ENCODE results near the gene ANGPTL5. TPM values are rescaled to one million over a fixed set of nuclear protein-coding genes. Genes with fewer than 3 reads are reported as not detected.

Gene ANGPTL5
- polyA plus RNA-seq, 3 donors = not detected

DNA sequence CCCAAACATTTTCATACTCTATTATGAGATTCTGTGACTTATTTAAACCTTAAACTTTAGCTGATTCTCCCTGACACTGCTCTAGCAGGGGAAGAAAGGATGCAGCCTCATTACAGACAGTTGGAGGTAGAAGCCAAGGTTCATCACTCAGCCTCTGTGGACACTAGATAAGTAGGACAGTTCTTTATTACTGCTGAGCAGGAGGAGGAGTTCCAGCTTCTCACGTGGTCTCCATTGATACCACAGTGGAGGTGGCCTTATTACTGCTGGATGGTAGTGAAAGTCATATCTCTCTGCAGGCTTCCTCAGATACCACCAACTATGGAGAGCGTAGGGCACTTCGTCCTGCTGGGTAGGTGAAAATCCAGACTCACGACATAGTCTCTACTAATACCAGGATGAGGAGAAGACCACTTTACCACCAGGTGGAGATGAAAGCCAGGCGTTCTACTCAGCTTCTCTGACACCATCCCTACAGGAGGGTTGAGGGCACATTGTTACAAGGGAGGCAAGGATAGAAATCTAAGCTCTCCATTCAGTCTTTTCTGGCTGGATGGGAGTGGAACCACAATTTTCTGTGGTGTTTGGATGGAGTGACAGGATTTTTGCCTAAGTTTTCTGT, 13.1 kb upstream of the ANGPTL5 start:
- no peak overlapping the region for H3K27ac Mint-ChIP-seq

DNA sequence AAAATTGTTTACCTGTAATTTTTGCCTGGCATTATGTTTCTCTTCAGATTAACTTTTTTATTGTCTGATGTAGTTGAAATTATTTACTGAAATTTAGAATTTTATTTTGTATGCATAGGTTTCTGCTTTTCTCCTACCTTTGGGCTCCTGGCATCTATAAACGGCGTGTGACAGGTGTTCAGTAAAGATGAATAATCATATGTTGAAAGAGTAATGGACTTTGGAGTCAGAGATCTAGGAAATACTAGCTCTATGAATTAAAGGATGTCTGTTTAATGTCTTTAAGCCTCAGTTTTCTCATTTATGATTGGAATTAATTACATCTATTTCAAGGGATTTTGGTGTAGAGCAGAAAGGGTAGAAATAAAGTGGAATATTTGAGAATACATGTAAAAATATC, 7.2 kb upstream of the ANGPTL5 start:
- TF ChIP-seq, protein P1, sequence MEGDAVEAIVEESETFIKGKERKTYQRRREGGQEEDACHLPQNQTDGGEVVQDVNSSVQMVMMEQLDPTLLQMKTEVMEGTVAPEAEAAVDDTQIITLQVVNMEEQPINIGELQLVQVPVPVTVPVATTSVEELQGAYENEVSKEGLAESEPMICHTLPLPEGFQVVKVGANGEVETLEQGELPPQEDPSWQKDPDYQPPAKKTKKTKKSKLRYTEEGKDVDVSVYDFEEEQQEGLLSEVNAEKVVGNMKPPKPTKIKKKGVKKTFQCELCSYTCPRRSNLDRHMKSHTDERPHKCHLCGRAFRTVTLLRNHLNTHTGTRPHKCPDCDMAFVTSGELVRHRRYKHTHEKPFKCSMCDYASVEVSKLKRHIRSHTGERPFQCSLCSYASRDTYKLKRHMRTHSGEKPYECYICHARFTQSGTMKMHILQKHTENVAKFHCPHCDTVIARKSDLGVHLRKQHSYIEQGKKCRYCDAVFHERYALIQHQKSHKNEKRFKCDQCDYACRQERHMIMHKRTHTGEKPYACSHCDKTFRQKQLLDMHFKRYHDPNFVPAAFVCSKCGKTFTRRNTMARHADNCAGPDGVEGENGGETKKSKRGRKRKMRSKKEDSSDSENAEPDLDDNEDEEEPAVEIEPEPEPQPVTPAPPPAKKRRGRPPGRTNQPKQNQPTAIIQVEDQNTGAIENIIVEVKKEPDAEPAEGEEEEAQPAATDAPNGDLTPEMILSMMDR (IDR thresholded peaks at IDR 0.05) = no peak
- H3K4me1 Mint-ChIP-seq = no peaks in the 10 kb centered on the region
- no peak overlapping the region for H3K27ac ChIP-seq (ENCODE audit: low read depth in 1 of 2, low read length in 2 of 2)

More for the DNA sequence above, 13.1 kb upstream of the ANGPTL5 start:
- Mint-ChIP-seq H3K4me3 (no peak overlapping the region), H3K27me3 (ENCODE audit: low read depth in 3 of 3) (no peaks in the 10 kb centered on the region), H3K9me3 (peaks cover 0 to 7% (median 1%) of the 10 kb centered on the region in 7 donors), H3K4me1 (no peaks in the 10 kb centered on the region), H3K36me3 (no peaks in the 10 kb centered on the region)
- Histone ChIP-seq H3K36me3 (replicated peaks in 1 of 2; ENCODE audit: control insufficient read depth in 1 of 2, insufficient read depth in 2 of 2, low read length in 2 of 2) (no peaks in the 10 kb centered on the region), H3K27me3 (ENCODE audit: control insufficient read depth in 2 of 2, insufficient read depth in 2 of 2, low read length in 2 of 2) (no peaks in the 10 kb centered on the region), H3K9me3 (replicated peaks in 1 of 2; ENCODE audit: control insufficient read depth in 1 of 2, insufficient read depth in 1 of 2, low read length in 2 of 2) (no peaks in the 10 kb centered on the region), H3K79me2 (ENCODE audit: insufficient read depth, low read length) (no peaks in the 10 kb centered on the region), H3K9ac (ENCODE audit: insufficient read depth, low read length, poor library complexity, severe bottlenecking) (no peak overlapping the region), H4K20me1 (ENCODE audit: insufficient read depth, low read length) (no peaks in the 10 kb centered on the region), H3K4me2 (replicated peaks; ENCODE audit: extremely low read depth, low read length, poor library complexity, severe bottlenecking) (no peak overlapping the region), H3K4me1 (ENCODE audit: control insufficient read depth in 1 of 2, insufficient read depth in 2 of 2, low read length in 2 of 2) (no peaks in the 10 kb centered on the region), H3K27ac (ENCODE audit: low read depth in 1 of 2, low read length in 2 of 2) (no peak overlapping the region), H3K4me3 (replicated peaks in 1 of 3; ENCODE audit: low read depth in 2 of 3, low read length in 3 of 3) (no peak overlapping the region), H2AFZ (ENCODE audit: insufficient read depth, low read depth, low read length, poor library complexity, severe bottlenecking) (no peak overlapping the region)
- intact Hi-C loops (cut with micrococcal nuclease) = no loop called here
- TF ChIP-seq, protein P1 (IDR thresholded peaks at IDR 0.05) = no peak
- DNase-seq = no peak
- WGBS (ENCODE audit: insufficient coverage) = no CpG with 5 or more reads among the region's 5 CpGs

More for the DNA sequence above, 7.2 kb upstream of the ANGPTL5 start:
- no peaks in the 10 kb centered on the region for H3K36me3 ChIP-seq (replicated peaks in 1 of 2; ENCODE audit: control insufficient read depth in 1 of 2, insufficient read depth in 2 of 2, low read length in 2 of 2)
- H3K4me2 ChIP-seq (replicated peaks; ENCODE audit: extremely low read depth, low read length, poor library complexity, severe bottlenecking) = no peak overlapping the region
- Mint-ChIP-seq H3K27ac (no peak overlapping the region), H3K9me3 (peaks cover 0 to 3% (median 0%) of the 10 kb centered on the region in 7 donors), H3K27me3 (ENCODE audit: low read depth in 3 of 3) (peaks cover 0 to 4% (median 0%) of the 10 kb centered on the region in 3 donors), H3K36me3 (no peaks in the 10 kb centered on the region), H3K4me3 (no peak overlapping the region)
- no peaks in the 10 kb centered on the region for H3K27me3 ChIP-seq (ENCODE audit: control insufficient read depth in 2 of 2, insufficient read depth in 2 of 2, low read length in 2 of 2)
- no peak overlapping the region for H2AFZ ChIP-seq (ENCODE audit: insufficient read depth, low read depth, low read length, poor library complexity, severe bottlenecking)
- intact Hi-C loops (cut with micrococcal nuclease) = no loop called here
- H3K4me1 ChIP-seq (ENCODE audit: control insufficient read depth in 1 of 2, insufficient read depth in 2 of 2, low read length in 2 of 2) = no peaks in the 10 kb centered on the region
- no peak overlapping the region for H3K4me3 ChIP-seq (replicated peaks in 1 of 3; ENCODE audit: low read depth in 2 of 3, low read length in 3 of 3)
- H3K9ac ChIP-seq (ENCODE audit: insufficient read depth, low read length, poor library complexity, severe bottlenecking) = no peak overlapping the region
- no CpG with 5 or more reads among the region's 2 CpGs for WGBS (ENCODE audit: insufficient coverage)
- DNase-seq = no peak
- H3K79me2 ChIP-seq (ENCODE audit: insufficient read depth, low read length) = no peaks in the 10 kb centered on the region
- no peaks in the 10 kb centered on the region for H4K20me1 ChIP-seq (ENCODE audit: insufficient read depth, low read length)
- H3K9me3 ChIP-seq (replicated peaks in 1 of 2; ENCODE audit: control insufficient read depth in 1 of 2, insufficient read depth in 1 of 2, low read length in 2 of 2) = no peaks in the 10 kb centered on the region
